GM10266 (cell line): ENCODE measurements around the gene ACSS3.

Experiments
- DNase-seq: peaks from one replicate; pipeline ENCODE4 v3.0.0; 2012; ENCODE audit errors: extremely low spot score
- CTCF ChIP-seq: IDR thresholded peaks from 2 replicates; pipeline ENCODE4 v1.5.1; 2012; ENCODE audit warnings: mild to moderate bottlenecking, low read depth; ENCODE audit not compliant: control insufficient read depth, insufficient read depth; ENCODE audit errors: missing control alignments

Gene ACSS3

GRCh38 chr12:81294325-81295190, 216.7 kb downstream of the ACSS3 start:
- no peak for DNase-seq
- TF ChIP-seq CTCF: no peak

DNA sequence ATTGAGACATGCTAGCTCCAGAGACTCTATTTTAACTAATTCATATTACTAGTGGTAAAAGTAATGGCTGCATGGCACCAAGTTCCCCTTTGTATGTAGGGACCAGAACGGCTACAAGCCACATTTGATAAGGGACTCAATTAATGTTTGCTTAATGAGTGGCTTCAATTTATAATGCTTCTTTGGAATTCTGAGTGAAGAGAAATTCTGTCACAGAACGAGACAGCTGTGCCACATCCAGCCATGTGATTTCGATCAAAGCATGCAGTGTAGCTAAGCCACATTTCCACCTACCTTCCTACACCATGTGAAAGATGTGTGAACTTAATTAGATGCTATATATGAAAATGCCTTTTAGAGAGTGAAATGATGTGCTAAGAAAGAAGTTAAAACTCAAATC, 217.4 kb downstream of the ACSS3 start:
- no peak for DNase-seq

DNA sequence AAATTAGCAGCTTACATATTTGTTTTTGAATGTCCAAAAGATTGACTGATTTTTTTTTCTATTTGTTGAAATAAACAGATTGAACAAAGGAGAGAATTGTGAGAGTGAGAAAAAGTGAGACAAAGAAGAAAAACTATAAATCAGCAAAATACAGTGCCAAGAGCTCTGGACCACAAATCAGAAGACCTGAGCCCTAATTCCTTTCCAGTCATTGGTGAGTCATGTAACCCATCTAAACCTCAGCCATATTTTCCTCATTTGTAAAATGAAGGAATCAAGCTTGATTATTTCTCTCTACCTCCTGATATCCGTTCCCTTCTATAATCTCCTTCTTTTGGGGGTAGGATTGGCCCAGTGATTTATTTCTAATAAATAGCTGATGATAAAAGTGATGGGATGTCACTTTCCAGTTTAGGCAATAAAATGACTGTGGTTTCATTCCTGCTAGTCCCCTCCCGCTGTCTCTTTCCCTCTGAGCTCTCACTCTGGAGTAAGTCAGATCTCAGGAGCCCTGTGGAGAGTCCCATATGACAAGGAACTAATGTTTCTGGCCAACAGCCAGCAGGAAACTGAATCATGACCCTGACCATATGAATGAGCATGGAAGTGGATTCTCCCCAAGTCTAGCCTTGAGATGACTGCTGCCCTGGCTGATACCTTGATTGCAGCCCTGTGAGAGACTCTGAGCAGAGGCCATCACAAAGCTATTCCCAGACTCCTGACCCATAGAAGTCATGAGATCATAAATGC, 218.9 kb downstream of the ACSS3 start:
- DNase-seq: no peak
- no peak for TF ChIP-seq CTCF

More for the DNA sequence above, 217.4 kb downstream of the ACSS3 start:
- TF ChIP-seq CTCF: no peak

DNA sequence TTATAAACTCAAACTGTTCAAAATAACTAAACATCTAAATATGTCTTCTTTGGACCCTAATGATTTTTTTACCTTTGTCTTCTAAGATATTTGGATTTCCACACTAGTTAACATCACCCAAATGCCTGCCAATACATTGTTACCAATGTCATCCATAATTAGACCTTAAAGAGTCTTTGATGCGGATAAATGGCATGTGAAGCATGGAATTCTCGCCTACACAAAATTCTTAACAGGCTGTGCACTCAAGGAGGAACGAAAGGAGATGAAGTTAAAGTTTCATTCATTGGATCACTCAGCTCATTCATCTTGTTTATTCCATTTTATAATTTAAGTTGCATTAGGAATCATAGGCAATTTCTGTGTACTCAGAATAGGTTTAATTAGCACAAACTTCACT, 219.7 kb downstream of the ACSS3 start:
- TF ChIP-seq CTCF: no peak
- DNase-seq: no peak

DNA sequence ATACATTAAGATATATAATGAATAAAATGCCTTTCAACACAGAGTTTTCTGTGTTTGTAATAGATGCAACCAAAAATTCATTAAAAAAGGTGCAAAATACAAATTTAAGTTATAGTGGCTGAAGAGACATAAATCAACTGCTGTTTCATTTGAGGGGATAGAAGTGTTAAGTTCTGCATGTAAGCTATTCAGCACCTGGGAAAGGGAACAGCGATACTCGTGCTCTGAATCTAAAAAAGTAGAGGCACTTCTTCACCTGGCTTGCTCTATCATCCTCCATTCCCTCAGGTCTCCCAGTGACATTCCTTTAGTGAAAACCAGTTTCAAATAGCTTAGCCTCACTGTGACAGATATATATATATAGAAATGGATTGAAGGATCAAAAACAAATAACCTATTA, 222.6 kb downstream of the ACSS3 start:
- no peak for DNase-seq
- no peak for TF ChIP-seq CTCF

DNA sequence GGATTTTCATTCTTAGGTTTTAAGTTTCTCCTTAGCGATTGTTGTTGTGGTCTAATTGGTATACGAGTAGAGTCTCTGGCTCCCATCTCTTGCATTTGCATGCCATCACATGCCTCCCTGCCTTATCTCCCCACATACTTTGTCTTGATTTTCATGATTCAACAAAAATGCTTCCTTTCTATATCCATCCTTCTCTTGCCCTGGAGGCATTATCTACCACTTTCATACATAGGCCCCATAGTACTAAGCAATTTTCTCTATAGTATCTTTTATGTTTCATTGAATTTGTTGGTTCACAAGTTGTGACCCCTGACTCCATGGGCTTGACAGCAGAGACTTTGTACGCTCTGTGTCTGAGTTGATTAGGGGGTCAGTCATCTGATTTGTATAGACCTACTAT, 226.1 kb downstream of the ACSS3 start:
- no peak for TF ChIP-seq CTCF
- DNase-seq: no peak
